ENCODE results near the gene DYNLRB2.
A peak's percentile ranks its signal among the peaks of the same experiment; 100 is the strongest.

The DYNLRB2 gene

DNA sequence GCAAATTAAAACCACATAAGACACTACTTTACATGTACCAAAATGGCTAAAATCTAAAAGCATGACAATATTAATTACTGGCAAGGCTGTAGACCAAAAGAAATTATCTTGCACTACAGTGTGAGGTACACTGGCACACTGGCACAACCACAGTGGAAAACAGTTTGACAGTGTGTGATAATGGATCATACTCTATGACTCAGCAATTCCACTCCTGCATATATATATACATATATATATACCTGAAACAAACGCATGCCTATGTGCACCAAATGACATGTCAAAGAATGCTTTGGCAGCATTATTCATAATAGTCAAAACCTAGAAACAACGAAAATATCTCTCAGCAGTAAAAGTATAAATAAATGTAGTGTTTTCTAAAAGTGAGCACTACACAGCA is 4.6 kb upstream of the DYNLRB2 start:
- no peaks in the 10 kb centered on the region for H3K27me3 ChIP-seq (ENCODE audit: insufficient read depth, low read depth)
- H4K20me1 ChIP-seq (ENCODE audit: insufficient read depth) = no peaks in the 10 kb centered on the region

DNA sequence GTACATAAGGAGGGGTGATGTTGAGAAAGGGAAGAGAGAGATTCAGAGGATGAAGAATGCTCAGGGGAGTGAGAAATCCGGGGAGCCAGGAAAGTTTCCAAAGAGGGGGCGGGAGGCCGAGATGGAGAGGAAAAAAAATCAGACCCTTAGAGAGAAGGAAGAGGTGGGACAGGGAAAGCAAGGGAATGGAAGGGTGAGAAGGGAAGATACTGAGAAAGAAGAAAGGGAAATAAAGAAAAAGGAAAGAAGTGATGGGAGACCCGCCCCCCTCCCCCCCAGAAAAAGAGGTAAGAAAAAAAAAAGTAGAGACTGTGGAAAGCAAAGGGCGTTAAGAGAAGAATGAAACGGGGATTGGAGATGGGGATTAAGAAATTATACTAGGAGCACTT is 507 bp downstream of the DYNLRB2 start:
- Histone ChIP-seq H3K36me3 (ENCODE audit: insufficient read depth) (no peaks in the 10 kb centered on the region), H3K27ac (peak overlapping the region; percentile 67; the same call in 1 of the 2 replicates), H3K79me2 (ENCODE audit: insufficient read depth, low read depth) (no peaks in the 10 kb centered on the region), H4K20me1 (ENCODE audit: insufficient read depth) (no peaks in the 10 kb centered on the region), H3K4me3 (IDR thresholded peaks at IDR 0.05; ENCODE audit: insufficient read depth, low read depth, low read length) (no peak overlapping the region), H3K4me2 (peak overlapping the region; percentile 58), H2AFZ (ENCODE audit: low read depth) (peak overlapping the region; percentile 64), H3K27me3 (ENCODE audit: insufficient read depth, low read depth) (no peaks in the 10 kb centered on the region), H3K9ac (peak overlapping the region; percentile 68), H3K4me1 (ENCODE audit: low read depth, poor library complexity, severe bottlenecking) (peaks cover 15% of the 10 kb centered on the region)
- TF ChIP-seq, protein P1, sequence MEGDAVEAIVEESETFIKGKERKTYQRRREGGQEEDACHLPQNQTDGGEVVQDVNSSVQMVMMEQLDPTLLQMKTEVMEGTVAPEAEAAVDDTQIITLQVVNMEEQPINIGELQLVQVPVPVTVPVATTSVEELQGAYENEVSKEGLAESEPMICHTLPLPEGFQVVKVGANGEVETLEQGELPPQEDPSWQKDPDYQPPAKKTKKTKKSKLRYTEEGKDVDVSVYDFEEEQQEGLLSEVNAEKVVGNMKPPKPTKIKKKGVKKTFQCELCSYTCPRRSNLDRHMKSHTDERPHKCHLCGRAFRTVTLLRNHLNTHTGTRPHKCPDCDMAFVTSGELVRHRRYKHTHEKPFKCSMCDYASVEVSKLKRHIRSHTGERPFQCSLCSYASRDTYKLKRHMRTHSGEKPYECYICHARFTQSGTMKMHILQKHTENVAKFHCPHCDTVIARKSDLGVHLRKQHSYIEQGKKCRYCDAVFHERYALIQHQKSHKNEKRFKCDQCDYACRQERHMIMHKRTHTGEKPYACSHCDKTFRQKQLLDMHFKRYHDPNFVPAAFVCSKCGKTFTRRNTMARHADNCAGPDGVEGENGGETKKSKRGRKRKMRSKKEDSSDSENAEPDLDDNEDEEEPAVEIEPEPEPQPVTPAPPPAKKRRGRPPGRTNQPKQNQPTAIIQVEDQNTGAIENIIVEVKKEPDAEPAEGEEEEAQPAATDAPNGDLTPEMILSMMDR (conservative IDR thresholded peaks at IDR 0.05; ENCODE audit: low read depth, low read length) = no peak

More for the DNA sequence above, 4.6 kb upstream of the DYNLRB2 start:
- H3K79me2 ChIP-seq (ENCODE audit: insufficient read depth, low read depth) = no peaks in the 10 kb centered on the region
- TF ChIP-seq, protein P1 (conservative IDR thresholded peaks at IDR 0.05; ENCODE audit: low read depth, low read length) = no peak
- peaks cover 17% of the 10 kb centered on the region for H3K4me1 ChIP-seq (ENCODE audit: low read depth, poor library complexity, severe bottlenecking)
- H2AFZ ChIP-seq (ENCODE audit: low read depth) = no peak overlapping the region
- H3K9ac ChIP-seq = no peak overlapping the region
- H3K27ac ChIP-seq = no peak overlapping the region
- H3K36me3 ChIP-seq (ENCODE audit: insufficient read depth) = no peaks in the 10 kb centered on the region
- H3K4me3 ChIP-seq (IDR thresholded peaks at IDR 0.05; ENCODE audit: insufficient read depth, low read depth, low read length) = no peak overlapping the region
- H3K4me2 ChIP-seq = no peak overlapping the region

- H3K4me3 ChIP-seq (IDR thresholded peaks at IDR 0.05; ENCODE audit: insufficient read depth, low read depth, low read length) = no peak overlapping the region
- H3K4me1 ChIP-seq (ENCODE audit: low read depth, poor library complexity, severe bottlenecking) = peaks cover 11% of the 10 kb centered on the region
- no peaks in the 10 kb centered on the region for H3K36me3 ChIP-seq (ENCODE audit: insufficient read depth)
- H3K79me2 ChIP-seq (ENCODE audit: insufficient read depth, low read depth) = no peaks in the 10 kb centered on the region
- H3K4me2 ChIP-seq = no peak overlapping the region
- no peaks in the 10 kb centered on the region for H4K20me1 ChIP-seq (ENCODE audit: insufficient read depth)
- no peaks in the 10 kb centered on the region for H3K27me3 ChIP-seq (ENCODE audit: insufficient read depth, low read depth)
- no peak overlapping the region for H3K27ac ChIP-seq
- H2AFZ ChIP-seq (ENCODE audit: low read depth) = no peak overlapping the region
- no peak overlapping the region for H3K9ac ChIP-seq
- TF ChIP-seq, protein P1 (conservative IDR thresholded peaks at IDR 0.05; ENCODE audit: low read depth, low read length) = no peak
Measured at GRCh38 chr16:80543162-80543561, 2.4 kb downstream of the DYNLRB2 start.

- H3K4me3 ChIP-seq (IDR thresholded peaks at IDR 0.05; ENCODE audit: insufficient read depth, low read depth, low read length) = no peak overlapping the region
- no peaks in the 10 kb centered on the region for H3K36me3 ChIP-seq (ENCODE audit: insufficient read depth)
- no peaks in the 10 kb centered on the region for H4K20me1 ChIP-seq (ENCODE audit: insufficient read depth)
- TF ChIP-seq, protein P1 (conservative IDR thresholded peaks at IDR 0.05; ENCODE audit: low read depth, low read length) = no peak
- no peak overlapping the region for H3K27ac ChIP-seq
- H3K4me2 ChIP-seq = no peak overlapping the region
- H3K9ac ChIP-seq = no peak overlapping the region
- no peaks in the 10 kb centered on the region for H3K79me2 ChIP-seq (ENCODE audit: insufficient read depth, low read depth)
- peaks cover 11% of the 10 kb centered on the region for H3K4me1 ChIP-seq (ENCODE audit: low read depth, poor library complexity, severe bottlenecking)
- H2AFZ ChIP-seq (ENCODE audit: low read depth) = no peak overlapping the region
- no peaks in the 10 kb centered on the region for H3K27me3 ChIP-seq (ENCODE audit: insufficient read depth, low read depth)
Measured at GRCh38 chr16:80544326-80544725, 3.5 kb downstream of the DYNLRB2 start.

All from KMS-11 (cell line).